Embryonic facial prominence (tissue), 1 donor: Measurements from ENCODE around the gene MKX.

ENCODE experiments used
- DNase-seq: peaks from one replicate; pipeline ENCODE4 v3.0.0-alpha.2; 2016; ENCODE audit errors: extremely low spot score

The MKX gene

DNA sequence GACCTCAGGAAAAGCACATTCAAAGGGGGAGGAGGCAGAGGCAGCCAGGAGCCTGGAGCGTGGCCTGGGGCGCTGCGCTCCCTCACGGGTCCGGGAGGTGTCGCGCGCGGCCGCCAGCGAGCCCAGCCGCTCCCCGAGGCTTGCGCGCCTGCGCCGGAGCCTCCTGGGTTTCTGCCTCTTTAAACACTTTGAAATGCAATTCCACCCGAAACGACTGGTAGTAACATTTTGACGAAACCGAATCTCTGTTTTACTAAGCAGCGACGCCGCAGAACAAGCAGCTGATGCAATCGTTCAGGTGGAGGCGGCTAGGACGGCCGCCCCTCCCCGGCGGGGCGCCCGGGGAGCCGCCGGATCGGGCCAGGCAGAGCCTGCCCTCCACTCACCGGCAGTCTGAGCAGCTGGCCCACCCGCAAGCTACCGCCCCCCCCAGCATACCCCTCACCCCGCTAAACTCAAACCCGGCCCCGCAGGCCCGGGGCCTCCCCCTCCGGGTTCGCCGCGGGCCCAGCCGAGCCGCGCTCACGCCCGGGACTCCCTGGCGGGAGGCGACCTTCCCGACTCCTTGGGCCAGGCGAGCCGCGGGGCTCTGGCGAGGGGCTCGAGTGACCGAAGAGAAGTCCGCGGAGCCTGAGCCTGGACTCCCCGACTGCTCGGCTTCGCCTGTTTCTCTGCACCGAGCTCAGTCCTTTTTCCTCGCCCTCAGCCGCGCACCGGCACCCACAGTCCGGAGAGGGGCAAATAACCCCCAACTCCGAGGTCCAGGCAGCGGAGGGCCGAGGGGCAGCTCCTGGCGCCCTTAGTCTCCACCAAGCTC lies 3.2 kb downstream of the MKX start:
- DNase-seq = peak; percentile 85

DNA sequence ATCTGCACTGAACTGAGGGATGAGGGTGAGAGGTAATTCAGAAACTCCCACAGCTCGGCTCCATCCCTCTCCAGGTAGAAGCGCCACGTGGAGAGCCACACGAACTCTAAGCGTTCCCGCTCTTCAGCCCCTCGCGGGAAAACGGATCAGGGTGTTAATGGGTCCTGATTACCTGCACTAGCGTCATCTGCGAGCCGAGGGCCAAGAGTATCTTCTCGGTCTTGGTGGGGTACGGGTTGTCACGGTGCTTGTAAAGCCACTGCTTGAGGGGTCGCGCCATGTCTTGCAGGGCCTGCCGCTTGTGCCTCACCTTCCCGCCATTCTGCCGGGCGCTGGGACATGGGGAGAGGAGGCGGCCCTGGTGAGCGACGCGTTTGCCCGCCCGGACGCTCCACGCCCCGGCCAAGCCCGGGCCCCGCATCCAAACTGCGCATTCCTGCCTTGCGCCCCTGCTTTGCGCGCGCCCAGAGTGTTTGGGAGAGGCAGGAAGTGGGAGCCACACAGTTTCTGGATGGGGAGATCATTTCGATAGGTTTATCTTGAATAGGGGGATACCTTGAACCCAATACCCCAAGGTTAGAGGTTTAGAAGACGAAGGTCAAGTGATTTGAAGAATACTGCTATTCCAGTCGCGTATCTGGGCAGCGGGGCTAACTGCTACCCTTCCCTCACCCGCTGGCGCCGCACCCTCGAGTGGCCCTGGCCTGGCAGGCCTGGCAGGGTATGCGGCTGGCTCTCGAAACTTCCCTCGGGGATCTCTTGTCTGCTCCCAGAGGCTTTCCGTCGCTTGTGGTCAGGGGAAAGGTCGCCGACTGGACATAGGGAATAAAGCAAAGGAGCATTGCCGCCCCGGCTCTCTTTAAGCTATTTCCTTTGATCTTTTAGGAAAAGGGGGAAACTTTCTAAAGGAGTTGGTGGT lies 4.2 kb downstream of the MKX start:
- DNase-seq = no peak

DNA sequence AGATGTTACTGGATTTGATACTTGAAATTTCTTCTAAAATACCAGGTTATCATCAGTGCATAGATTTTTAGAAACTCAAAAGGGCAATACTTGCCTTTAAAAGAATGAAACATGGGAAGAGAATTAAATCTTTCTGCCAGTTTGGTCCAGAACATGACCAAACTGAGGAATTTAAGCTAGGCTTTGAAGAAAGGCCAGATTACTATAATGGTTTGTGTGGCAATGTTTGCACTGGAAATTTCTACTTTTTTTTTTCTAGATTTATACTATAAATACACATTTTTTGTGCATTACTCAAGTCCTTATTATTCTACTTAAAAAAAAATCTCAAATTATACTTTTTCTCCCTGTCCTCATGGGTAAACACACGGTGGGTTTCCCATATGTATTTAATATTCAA lies 9.2 kb downstream of the MKX start:
- no peak for DNase-seq

DNA sequence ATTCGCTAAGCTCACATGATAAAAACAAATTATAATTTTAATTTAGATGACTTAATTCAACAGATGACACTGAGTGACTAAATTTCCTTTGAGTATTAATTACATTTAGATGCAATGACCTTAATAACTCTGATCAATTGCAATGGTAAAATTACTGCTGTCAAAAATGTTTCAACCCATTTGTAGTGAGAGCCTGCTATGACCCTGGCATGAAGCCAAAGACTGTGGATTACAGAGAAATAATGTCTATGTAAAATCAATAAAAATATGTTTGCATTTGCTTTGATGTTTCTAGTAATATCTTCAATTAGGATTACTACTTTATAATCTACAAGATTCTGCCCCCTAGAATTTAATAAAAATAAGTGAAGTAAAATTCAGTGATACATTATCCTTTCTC lies 15.6 kb downstream of the MKX start:
- DNase-seq = no peak

DNA sequence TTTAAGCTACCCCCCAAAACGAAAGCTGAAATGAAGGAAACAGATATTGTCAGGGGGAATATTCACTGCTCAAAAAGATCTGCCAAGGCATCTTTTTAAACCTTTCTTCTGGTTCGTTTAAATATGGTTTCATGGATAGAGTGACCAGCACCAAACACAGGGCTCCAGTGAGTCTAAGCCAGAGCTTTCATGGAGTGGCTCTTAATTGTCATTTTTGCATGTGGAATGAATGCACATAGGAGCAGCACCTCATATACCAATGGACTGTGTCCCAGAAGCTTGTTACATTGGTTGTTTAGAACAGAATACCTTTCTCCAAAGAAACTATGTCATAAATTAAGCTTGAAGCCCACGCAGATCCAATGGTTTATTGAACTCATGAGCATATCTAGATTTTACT lies 17.3 kb downstream of the MKX start:
- no peak for DNase-seq

DNA sequence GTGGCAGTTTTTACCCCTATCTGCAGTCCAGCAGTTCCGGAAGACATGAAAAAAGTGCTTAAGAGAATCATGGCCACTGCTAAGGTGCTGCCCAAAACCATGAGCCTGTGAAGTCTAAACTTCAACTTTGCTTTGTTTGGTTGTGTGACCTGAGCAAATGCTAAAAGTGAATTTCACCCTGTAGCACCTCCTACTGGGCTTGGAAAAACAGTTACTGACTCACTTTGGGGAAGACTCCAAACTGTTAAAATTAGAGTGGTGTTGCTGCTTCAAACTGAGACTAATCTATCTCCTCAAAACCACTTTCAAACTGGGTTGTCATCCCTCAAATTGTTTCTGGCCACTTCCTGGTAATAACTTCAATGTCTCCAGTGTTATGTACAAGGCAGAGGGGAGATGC lies 21.3 kb downstream of the MKX start:
- DNase-seq = no peak

DNA sequence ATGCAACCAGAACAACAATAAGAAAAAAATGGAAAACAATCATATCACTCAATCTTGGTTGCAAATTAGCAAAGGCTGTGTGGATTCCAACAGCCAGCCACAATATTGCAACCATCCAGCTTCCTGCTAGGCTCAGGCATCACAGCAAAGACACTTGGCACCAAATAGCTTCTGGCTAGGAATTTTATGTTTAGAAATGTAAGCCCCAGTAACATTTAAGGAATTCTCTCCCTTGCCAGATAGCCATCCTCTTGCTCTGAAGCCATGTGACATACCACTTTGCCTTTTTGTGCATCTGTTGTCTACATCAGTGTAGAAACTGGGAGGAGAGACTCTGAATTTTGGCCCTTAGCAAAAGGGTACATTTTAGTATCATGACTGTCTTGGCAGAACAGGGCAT lies 22.2 kb downstream of the MKX start:
- no peak for DNase-seq

DNA sequence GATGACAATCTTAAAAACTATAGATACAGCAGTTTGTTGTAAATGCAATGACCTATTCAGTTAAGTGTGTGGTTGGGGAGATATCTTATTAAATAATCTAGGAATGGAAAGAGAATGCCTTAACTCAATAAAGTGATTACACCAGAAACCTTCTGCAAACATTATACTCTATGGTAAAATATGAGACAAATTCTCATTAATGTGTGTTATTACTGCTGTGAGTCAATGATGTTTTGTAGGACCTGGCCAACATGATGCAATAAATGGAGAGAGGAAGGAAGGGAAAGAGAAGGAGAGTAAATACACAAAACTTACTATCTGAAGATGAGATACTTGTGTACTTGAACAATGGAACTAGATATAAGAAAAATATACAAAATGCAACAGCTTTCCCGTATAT lies 25.1 kb downstream of the MKX start:
- no peak for DNase-seq

DNA sequence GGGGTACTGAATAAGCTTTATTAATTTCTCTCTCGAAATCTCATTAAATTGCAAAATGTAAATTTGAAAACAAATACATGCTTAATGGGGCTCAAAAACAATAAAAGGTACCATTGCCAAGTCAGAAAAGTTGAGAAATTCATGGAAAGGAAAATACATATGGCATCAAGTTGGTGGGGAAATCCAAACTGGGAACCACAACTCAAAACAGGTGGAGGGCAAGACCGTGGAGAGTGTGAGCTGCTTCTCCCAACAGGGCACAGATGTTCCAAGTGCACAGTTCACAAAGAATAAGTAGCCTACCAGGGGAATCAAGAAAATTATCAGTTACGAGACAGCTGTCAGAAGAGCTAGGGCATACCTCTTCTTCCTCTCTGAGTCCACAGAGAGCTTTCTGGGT lies 26.6 kb downstream of the MKX start:
- no peak for DNase-seq

DNA sequence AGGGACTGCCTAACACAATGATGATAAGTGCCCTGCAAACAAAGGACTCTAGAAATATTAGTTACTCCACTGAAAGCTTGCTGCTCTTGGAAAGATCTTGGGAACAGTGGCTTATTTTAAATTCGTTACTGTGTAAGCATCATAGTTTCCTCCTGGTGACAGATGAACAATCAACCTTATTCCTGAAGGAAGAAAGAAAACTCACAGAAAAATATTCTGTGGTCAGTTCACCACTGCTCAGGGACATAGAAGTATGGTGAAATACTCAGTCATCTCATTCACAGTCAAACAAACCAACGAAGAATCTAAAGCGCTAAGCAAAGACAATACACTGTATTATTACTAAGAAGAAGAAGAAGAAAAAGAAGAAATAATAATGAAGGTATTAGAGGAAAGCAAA lies 27.8 kb downstream of the MKX start:
- DNase-seq = no peak

DNA sequence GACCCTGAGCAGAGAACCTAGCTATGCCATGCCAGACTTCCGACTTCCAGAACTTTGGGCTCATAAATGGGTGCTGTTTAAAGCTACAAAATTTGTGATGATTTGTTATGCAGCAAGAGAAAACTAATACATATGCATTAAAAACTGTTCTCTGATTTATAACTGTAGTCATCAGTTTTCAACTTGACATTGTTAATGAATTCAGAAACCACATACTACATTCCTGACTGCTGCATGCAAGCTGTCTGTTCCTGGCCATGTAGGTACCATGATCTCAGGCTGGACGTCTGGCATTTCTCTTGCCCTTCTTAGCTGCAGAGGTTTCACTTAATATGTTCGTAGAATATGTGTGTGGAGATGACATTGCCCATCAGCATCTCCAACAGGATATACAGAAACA lies 28.4 kb downstream of the MKX start:
- DNase-seq = no peak

DNA sequence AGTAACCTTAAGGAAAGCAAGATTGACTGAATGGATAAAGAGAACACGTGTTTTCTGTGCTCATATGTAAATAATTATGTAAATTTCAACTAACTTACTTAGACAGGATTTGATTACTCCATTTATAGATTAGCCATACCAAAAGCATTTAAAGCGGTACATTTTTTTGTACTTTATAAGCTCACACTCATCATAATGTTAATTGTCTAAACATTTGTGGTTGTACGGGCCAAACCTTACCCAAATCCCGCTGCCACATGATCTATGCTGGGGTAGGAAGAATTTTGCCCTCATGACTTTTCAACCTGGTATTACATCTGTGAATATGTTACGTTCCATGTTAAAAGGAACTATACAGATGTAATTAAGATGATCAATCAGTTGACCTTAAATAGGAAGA lies 29.1 kb downstream of the MKX start:
- DNase-seq = no peak

DNA sequence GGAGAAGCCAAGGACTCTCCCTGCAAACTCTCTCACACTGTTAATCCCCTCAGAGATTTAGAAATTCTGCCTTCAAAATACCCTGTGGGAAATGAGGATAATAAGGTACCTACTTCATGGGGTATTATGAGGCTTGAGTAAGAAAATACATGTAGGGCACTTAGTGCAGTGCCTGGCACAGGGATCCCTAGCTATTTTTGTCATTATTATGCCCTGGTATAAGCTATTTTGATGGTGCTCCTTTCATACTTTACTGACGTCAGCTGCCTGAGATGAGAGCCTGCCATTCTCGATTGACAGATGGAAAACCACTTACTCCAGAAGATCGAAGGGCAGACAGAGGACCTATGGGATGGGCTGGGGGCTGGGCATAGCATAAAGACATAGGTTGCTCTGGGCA lies 30.1 kb downstream of the MKX start:
- no peak for DNase-seq

DNA sequence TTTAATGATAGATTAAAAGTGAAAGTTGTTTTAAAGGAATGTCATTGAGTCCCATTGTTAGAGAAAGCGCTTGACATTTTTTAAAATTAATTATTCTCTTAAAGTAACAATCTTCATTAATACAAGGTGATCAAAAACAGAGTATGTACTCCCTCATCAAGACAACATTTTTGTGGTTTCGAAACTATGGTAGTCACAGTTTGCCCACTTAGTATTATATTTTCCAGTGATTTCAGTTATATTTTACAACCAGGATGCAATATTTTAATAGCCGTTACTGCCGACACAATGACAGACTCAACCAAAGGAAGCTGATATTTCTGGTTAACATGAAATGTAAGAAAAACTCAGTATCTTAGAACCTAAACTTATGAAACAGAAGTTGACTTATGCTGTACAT lies 31.3 kb downstream of the MKX start:
- DNase-seq = no peak

DNA sequence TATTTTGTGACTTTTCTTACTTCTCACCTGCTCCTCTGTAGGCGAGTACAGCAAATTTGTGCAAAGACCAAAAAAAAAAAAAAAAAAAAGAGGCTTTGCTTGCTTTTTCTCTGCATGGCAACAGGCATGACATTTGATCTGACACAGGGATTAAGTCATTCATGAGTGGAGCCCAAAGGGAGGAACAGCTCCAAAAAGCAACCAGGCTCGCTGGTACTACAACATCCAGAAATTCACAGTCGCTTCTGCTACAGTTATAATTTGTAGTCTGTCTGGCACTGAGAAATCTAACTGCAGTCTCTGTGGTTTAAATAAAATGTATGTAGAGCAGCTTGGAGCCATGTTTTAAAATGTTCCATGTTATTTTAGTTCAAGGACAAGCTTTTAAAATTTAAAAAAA lies 31.7 kb downstream of the MKX start:
- DNase-seq = peak; percentile 75

DNA sequence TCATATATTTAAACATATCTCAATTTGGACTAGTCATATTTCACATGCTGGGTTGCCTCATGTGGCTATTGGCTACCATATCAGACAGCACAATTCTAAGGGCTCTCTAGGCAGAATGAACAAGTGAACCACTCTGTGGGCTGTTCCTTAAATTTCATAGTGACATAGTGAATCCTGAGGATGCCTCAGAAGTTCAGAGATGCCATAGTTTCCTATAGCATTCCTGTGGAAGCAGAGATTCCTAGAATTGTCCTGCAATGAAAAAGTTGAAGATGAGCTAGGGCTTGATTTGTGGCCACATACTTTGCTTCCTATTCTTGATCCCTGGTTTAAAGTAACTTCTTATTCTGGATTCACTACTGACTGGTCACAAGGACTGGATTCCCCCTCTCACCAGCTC lies 35.6 kb downstream of the MKX start:
- DNase-seq = no peak

DNA sequence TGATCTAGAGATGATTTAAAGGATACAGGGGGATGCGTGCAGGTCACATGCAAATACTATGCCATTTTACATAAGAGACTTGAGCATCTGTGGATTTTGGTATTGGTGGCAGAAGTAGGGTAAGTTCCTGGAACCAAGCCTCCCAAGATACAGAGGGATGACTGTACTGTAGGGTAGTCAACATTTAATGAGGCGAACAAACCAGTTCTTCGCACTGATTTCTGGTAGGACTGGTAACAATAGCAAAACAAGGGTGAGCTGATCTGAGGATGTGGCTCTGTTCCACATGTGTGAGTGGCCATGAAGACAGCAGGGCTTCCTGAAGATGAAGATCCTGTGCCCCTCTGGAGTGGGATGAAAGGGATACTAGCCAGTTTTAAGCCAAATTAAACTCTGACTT lies 36.3 kb downstream of the MKX start:
- no peak for DNase-seq

DNA sequence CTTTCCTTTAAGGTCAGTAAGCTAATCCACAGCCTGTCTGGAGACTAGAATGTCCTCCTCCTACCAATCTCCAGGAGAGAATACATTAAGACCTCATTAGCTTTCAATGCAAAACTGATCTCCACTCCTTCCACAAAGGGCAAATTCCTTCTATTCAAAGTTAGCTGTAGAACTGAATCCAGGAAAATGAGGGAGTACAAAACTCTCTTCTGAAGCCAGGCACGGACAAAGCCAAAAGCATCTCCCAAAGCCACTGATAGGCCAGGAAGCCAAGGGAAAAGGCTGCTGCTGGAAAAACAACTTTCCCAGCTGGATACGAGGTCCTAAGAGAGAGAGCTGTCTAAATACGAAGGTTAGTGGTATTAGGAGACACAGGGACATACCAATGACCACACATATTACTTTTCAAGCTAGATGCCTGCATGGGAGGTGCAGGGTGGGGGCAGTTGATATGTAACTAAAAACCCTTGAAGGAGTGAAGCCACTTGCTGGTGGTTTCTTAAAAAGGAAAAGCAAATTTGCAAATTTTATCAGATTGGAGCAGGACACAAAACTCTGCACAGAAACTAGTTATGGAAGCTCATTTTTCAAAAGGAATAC lies 43.6 kb downstream of the MKX start:
- no peak for DNase-seq

DNA sequence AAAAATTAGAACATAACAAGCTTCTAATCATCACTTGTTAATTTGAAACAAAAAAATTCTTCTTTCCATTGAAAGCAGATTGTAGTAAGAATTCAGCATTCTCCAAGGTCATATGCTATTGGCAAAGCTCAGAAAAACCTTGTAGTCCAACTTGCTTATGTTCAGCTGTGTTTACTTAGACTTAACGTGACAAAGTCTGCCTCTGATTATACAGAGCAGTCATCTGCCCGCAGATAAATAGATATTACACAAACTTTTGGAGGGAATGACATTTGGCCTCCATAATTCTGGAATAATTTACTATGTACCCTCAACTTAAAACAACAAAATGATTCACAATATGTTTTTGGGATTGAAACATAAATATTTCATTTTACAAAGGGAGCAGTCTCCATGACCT lies 45.8 kb downstream of the MKX start:
- peak; percentile 57 for DNase-seq

DNA sequence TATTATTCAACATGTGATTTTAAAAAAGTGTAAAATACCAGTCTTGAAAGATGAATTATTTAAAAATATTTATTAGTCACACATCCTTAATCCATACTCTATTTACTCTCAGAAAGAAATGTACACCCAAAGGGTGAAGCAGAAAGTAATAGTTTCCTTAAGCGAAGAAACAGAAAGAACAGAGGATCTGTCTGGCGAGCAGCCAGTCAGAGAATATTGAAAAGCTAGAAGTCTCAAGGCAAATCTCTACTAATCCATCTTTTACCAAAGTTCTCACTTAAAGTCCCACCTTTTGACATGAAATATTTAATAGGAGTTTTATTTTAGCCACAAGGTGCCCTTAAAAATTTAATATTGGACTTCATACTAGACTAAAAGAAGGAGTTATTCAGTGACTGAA lies 46.7 kb downstream of the MKX start:
- no peak for DNase-seq

DNA sequence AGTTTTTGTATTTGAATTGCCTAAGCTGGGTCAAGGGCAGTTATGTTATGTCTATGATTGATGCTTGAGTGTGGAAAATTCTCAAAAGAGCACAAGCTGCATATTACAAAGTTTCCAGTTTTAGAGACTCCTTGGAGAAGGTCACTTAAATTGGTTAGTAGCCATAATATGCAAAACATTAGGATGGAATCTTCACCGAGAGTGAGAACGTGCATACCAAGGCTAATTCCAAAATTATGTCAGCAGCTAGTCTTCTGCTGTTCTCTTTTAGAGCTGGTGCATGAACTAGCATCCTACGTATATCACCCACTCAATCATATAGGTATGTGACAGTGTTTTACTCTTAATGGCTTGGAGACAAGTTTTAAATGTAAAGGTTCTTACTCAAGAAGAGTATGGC lies 49.2 kb downstream of the MKX start:
- DNase-seq = no peak

DNA sequence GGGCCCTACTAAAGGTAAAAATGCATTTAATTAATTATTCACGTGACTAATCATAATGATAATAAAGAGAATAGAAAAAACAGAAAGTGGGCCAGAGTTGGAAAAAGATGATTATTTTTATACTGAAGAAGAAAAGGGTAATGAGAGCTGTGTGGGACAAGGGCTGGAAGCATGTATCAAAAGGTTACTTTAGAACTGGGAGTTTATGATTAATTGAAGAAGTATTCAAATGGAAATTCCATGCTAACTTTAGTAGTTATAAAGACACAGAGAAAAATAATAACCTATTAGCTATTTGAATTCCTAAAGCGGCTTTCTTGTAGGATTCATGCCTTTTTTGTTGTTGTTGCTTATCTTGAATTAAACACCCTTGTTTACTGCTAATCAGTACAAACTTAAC lies 49.9 kb downstream of the MKX start:
- no peak for DNase-seq

DNA sequence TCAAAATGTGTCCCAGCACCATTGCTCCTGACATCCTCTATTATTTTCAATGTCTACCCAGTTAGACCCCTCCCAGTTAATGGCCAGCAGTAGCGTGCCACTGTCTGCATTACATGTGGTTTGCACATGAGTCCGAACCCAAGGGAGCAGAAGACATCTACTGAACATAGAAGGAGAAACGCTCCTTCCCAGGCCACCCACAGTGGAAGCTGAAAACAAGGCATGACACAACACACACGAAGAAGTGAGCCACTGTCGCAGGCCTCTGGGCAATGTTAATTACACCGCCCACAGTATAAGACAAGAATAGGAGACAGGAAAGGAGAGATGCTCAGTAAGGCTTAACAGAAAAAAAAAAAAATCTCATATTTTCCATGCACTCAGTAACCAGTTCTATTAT lies 50.5 kb downstream of the MKX start:
- DNase-seq = no peak
